22Rv1 (cell line): Measurements from ENCODE around the gene SHISA8.

Source experiments
- ZFX ChIP-seq: fragments of 450-650 bp; IDR thresholded peaks from 2 replicates; pipeline ENCODE4 v1.6.1; 2017; ENCODE audit warnings: antibody characterized with exemption, borderline replicate concordance
- TF ChIP-seq, protein P1 (sequence below): fragments of 450-650 bp; IDR thresholded peaks from 2 replicates; pipeline ENCODE4 v1.5.1; 2017; ENCODE audit warnings: mild to moderate bottlenecking

DNA sequence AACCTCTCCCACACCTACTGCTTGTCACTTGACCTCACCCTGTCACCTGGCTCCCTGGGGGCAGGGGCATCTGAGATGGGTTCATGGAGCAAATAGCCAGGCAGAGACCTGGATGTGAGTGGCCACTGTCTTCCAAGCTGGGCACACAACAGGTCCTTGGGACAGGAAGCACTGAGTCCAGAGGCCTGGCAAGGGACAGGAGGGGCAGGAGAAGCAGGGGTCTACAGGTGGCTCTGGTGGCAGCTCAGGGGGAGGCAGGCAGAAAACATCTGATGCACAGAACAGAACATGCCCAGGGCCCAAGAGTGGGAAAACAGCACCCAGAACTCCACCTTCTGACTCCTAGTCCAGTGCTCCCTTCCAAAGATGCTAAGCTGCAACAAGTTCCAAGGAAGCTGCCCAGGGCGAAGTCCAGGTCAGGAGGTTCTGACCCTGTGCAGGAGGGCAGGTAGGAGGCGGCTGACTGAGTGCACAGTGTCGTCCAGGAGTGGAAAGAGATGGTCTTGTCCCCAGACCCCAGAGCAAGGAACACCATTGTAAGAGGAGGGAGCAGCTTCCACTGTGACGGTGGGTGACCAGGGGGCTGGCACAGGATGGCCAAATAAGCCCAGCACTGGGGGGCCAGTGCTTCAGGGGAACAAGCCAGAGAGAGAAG is 8.2 kb upstream of the SHISA8 start:
- TF ChIP-seq, protein P1, sequence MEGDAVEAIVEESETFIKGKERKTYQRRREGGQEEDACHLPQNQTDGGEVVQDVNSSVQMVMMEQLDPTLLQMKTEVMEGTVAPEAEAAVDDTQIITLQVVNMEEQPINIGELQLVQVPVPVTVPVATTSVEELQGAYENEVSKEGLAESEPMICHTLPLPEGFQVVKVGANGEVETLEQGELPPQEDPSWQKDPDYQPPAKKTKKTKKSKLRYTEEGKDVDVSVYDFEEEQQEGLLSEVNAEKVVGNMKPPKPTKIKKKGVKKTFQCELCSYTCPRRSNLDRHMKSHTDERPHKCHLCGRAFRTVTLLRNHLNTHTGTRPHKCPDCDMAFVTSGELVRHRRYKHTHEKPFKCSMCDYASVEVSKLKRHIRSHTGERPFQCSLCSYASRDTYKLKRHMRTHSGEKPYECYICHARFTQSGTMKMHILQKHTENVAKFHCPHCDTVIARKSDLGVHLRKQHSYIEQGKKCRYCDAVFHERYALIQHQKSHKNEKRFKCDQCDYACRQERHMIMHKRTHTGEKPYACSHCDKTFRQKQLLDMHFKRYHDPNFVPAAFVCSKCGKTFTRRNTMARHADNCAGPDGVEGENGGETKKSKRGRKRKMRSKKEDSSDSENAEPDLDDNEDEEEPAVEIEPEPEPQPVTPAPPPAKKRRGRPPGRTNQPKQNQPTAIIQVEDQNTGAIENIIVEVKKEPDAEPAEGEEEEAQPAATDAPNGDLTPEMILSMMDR = no peak
- TF ChIP-seq ZFX = no peak
